NCI-H1930 (cell line): ENCODE results near the gene GIPR.
A peak's percentile ranks its signal among the peaks of the same experiment; 100 is the strongest.
"Not testable (repeated sequence)": the region's sequence is repeated elsewhere in the genome, so short reads cannot be mapped to it uniquely, and the experiment has no call there.

ENCODE experiments used
- DNase-seq, 2 experiments: peaks; one replicate each; lab custom pipeline; 2025; lab: John Stamatoyannopoulos, UW

GIPR gene

GRCh38 chr19:45667620-45668341 lies at the start of gene GIPR:
Gene GIPR (plus strand): TSS chr19:45668221. CDS start chr19:45669521, 1,300 bp downstream.
- DNase-seq: peak in 1 of 2 experiments; percentile 32

- DNase-seq: no peak
Measured at GRCh38 chr19:45621389-45621788, 46.6 kb upstream of the GIPR start.

DNA sequence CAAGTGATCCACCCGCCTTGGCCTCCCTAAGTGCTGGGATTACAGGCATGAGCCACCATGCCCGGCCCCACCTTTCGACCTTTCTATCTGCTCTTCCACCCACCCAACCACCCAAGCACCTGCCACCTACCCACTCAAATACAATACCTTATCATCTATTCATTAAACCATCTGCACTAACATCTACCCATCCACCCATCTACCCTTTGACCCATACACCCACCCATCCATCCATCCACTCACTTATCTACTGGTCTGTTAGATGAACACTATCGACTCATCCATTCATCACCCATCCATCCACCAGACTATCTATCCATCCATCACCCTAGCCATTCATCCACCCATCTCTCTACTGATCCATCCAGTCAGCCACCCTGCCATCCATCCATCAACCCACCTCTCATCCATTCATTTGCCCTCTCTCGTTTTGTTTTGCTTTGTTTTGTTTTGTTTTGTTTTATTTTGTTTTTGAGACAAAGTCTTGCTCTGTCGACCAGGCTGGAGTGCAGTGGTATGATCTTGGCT lies 46.0 kb upstream of the GIPR start:
- DNase-seq: no peak

DNA sequence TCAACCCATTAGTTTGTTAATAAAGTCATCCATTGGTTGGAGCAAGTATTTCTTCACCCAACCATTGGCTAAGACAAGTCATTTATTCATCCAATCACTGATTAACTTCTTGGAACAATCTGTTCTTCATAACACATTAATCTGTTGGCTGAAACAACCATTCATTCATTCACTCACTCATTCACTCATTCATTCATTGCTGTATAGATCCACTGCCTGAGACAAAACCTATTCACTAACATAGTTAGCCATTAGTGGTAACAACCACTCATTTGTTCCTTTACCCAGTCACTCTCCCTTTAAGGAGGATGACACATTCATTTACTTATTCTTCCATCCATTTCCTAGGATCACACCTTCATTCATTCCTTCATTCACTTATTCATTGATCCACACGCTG lies 44.0 kb upstream of the GIPR start:
- DNase-seq: no peak

- not testable (repeated sequence) for DNase-seq
Measured at GRCh38 chr19:45628219-45628618, 39.8 kb upstream of the GIPR start.

- DNase-seq: no peak
Measured at GRCh38 chr19:45629704-45630103, 38.3 kb upstream of the GIPR start.

DNA sequence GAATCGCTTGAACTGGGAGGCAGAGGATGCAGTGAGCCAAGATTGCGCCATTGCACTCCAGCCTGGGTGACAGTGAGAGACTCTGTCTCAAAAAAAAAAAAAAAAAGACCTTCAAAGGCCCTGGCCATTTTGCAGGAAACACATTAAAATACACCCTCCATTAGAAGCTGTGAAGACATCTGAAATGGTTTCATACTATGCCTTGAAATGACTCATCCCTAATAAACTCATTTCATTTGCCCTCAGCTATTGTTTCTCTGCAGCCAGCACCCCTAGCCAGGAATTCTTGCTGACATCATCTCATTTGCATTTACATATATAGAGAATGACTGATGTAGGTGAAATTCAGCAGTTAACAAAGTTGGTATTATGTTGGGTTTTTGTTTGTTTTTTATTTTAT lies 37.6 kb upstream of the GIPR start:
- DNase-seq: no peak

DNA sequence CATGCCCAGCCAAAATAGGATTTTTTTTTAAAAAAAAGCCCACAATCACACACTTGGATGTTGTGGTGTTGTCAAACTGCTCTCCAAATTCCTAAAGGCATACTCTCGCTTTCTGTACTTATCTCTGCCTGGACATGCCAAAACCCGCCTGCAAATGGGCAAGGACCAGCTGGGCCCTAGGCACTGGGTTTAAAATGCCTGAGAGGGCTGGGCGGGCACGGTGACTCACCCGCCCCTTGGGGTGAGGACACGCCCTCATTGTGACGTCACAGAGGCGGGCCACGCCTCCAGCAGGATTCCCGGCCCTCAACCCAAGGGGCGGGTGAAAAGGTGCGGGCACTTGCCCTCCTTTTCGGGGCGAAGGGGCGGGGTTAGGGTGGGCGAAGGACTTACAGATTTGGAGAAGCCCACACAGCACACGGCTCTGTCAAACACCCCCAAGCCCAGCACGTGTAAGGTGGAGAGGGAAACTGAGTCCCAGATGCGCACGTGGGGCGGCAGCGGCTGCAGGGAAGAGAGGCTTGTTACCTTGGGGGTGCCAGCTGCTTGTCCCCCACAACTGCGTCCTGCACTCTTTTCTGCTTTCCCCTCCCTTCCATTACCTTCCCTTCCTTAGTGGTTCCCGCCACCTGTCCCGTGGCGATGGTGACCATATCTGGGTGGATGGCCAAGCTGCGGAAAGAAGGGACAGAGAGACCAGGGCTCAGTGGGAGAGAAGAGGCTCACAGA lies 35.4 kb upstream of the GIPR start:
- no peak for DNase-seq

DNA sequence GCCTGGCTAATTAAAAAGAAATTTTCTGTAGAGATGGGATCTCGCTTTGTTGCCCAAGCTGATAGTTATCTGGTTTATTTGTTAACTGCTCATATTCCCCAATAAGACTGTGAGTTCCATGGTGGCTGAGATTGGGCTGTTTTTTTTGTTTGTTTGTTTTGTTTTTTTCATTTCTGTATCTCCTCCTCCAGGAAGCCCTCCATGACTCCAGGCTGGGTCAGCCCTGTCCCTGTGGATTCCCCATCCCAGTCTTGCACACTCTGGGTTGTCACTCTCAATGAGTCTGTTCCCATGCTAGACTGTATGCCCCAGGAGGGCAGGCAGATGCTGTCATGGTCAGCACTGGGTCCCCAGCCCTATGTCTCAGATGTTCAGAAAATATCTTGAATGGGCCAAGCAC lies 31.7 kb upstream of the GIPR start:
- no peak for DNase-seq

DNA sequence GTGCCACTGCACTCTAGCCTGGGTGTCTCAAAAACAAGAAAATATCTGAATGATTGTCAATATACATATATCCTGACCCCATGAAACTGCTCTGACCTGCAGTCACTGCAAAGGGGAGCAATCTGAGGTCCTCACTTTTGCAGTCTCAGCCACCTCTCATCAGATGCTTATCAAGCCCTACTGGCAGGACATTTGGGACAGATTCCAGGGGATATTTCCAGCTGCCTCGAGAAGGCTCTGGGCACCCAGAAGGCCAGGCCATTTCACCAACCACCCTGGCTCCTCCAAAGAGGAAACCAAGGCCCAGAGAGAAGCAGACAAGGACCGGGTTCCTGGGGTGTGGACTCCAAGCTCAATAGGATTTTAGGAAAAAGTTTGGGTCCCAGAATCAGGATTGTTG lies 31.1 kb upstream of the GIPR start:
- DNase-seq: no peak

- DNase-seq: no peak
Measured at GRCh38 chr19:45637890-45638667, 29.9 kb upstream of the GIPR start.

DNA sequence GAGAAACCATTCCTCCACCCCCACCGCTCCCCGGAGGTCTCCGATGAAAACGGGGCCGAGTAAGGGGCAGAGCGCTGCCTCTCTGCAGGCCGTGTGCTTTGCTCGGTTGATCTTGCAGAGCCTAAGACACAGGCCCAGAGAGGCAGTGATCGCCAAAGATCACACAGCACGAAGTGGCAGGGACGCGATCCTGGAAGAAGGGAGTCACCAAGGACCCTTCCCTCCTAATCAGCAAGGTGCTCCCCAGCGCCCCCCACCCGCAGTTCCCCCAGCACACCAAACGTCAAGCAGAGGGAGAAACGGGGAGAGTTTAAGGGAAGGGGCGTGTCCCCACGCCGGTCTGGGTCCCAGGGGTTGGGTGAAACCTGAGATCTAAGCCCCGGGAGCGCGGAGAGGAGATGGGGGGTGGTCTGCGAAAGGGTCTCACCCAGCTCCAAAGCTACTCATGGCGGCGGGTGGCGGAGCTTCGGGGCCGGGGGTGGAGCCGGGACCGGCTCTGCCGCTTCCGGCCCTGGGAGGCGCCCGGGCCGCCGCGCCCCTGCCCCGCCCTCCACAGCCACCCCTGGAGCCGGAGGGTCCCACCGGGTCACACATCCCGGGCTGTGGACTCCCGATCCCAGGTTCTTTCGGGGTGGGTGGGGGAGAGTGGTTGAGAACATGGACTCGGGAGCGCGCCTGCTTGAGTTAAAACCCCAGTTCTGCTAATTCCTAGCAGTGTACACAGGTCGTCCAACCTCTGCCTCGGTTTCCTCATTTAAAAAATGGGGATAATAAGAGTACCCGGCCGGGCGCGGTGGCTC lies 28.9 kb upstream of the GIPR start, which contains the start of gene EML2:
TSS of gene EML2 (minus strand) at position 468 of the 800 bp plus-strand sequence. CDS start at position 447, 21 bp downstream.
- DNase-seq: peak; percentile 50 to 60

DNA sequence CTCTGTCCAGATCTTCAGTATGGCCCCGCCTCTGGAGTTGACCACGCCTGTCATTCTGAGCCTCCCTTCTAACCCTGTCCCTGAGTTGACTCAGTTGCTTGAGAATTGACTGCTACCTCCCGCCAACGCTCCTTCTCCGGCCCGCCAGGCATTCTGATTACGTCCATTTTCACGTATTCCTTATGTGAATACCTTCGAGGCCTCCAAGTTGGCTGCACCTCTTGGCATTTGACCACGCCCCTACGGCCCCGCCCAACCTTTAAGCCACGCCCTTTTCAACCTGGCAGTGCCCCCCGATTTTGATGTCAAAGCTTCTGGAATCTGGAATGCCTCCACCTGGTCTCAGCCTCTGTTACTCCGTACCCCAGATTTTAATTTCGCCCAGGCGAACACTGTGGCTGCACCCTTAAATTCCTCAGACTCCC lies 27.2 kb upstream of the GIPR start:
- DNase-seq: no peak

DNA sequence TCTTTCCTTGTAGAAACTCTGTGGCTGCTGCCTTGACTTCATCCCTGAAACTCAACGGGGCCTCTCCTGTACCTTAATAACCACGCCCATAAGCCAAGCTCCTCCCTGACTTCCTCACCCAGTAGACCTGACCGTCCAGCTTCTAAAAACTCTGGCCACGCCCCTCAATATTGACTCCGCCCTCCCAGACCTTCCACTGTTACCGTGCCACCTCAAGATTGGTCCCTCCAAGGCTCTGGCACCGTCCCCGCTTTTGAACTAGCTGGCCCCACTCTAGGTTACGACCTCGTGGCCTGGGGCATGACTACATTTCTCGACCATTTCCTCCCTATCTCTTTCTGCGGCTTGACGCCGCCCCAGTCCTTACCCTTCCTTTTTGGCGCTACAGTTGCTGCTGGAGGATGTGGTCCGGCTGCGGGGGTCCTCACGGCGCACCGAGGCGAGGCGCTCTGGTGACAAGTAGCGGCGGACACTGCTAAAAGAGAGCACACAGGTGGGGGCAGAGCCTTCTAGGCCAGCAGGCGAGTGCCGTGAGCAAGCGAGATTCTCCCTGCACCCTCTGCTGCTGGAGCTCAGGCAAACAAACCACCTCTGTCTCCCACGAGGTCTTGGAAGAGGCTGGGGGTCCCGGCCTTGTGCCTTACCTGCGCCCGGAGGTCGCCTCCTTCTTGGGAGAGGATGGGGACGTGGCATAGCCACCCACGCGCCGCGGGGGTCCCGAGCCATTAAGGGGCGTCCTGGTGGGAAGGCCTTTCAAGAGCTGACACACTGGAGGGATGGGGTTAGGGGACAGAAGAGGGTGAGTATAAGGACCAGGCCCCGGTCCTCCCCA lies 26.5 kb upstream of the GIPR start:
- peak; percentile 70 to 83 for DNase-seq

- peak; percentile 84 to 87 for DNase-seq
Measured at GRCh38 chr19:45643024-45643926, 24.7 kb upstream of the GIPR start.

DNA sequence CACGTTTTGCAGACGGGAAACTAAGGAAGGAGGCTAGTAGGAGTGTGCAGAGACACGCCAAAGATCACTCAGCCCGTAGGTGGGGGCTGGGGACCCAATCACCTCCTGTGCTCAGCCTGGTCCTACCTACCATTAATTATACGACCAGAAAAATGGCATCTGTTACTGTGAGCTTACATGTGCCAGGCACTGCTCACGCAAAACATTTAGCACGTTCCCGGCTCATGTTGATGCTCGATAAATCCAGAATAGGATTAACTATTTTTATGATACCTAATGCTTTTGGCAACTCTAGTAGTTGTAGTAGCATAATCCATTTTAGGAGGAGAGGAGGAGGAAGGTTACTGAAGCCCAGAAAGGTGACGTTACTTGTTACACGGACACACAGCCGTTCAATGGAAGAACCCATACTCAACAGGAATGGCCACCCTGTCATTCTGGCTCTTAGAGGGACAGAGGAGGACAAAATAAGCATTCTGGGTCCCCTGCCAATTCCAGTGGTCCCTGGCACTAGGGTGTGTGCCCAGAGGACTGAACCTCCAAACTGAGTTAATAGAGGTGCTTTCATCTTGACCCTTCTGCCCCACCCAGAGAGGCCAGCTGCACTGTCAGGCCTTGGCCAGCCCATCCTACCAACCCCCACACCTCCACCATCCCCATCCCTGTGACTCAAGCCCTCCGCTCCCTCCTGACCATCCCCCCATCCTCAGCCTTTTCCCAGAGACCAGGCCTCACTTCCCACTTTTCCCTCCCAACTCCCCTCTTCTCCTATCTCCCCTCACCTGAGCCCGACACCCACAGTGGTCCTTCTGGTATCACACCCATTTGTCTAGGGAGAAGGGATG lies 23.9 kb upstream of the GIPR start:
- DNase-seq: no peak

DNA sequence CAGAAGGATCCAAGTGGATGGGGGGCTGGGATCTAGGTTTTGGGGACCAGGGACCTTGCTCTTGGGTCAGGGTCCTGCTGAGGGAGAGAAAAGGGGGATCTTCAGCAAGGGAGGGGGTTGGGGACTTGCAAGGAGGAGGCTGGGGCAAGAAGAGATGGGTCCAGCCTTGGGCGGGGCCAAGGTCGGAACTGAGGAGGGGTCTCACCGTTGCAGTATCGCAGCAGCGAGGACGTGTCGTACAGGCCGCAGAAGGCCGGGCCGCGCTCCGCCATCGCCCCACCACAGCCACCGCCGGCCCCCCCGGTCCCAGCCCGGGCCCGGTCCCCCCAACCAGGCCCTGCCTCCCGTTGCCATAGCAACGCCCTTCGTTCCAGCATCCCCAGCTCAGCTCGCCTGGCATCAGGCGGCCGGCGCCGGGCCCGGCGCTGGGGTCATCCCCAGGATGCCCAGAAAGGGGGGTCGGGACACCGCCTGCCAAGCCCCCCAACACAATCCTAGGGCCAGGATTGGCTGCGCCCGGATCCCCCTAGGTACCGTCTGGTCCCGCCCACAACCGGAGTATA lies 22.9 kb upstream of the GIPR start:
- no peak for DNase-seq
